SH-SY5Y (cell line): ENCODE data around the gene SLC9C2.

Source experiments
- GATA2 ChIP-seq: IDR thresholded peaks from 2 replicates; pipeline ENCODE4 v1.6.1; 2011; ENCODE audit warnings: mild to moderate bottlenecking, low read depth, low read length
- GATA3 ChIP-seq: IDR thresholded peaks from 2 replicates; pipeline ENCODE4 v1.6.1; 2011; ENCODE audit warnings: low read depth, mild to moderate bottlenecking, low read length, moderate library complexity

GRCh38 chr1:173488001-173488400, 114.9 kb downstream of the SLC9C2 start:
- TF ChIP-seq GATA2 = no peak
- TF ChIP-seq GATA3 = no peak
